PFSK-1 (cell line): ENCODE data around the gene DOK1.

Experiments used
- FOXP2 ChIP-seq: optimal IDR thresholded peaks from 2 replicates; pipeline ENCODE3; 2011; ENCODE audit warnings: borderline replicate concordance, control low read depth, inconsistent platforms; ENCODE audit not compliant: insufficient read depth; ENCODE audit errors: extremely low read length, extremely low read depth
- POLR2AphosphoS5 ChIP-seq: IDR thresholded peaks from 2 replicates; pipeline ENCODE4 v1.6.1; 2012; ENCODE audit warnings: low read depth, mild to moderate bottlenecking, control low read depth, low read length, moderate library complexity
- REST ChIP-seq, 2 experiments: IDR thresholded peaks; 2 replicates each; pipeline versions ENCODE4 v1.6.1 to v1.8.0; 2011 to 2012; ENCODE audit warnings: low read depth in 2 of 2, low read length in 2 of 2, control low read depth in 1 of 2, inconsistent platforms in 1 of 2, mild to moderate bottlenecking in 1 of 2, moderate library complexity in 1 of 2; ENCODE audit not compliant: insufficient read depth in 1 of 2
- SIN3A ChIP-seq: IDR thresholded peaks from 2 replicates; pipeline ENCODE4 v1.6.1; 2012; ENCODE audit warnings: mild to moderate bottlenecking, low read length, moderate library complexity, borderline replicate concordance; ENCODE audit not compliant: insufficient read depth
- TAF1 ChIP-seq: IDR thresholded peaks from 2 replicates; pipeline ENCODE4 v1.6.1; 2012; ENCODE audit warnings: low read length, control low read depth, borderline replicate concordance; ENCODE audit not compliant: insufficient read depth

The DOK1 gene

GRCh38 chr2:74559912-74560311 is 5.4 kb downstream of the DOK1 start:
- TF ChIP-seq SIN3A (no peak), FOXP2 (no peak), REST (IDR thresholded peaks at IDR 0.05; ENCODE audit: insufficient read depth in 1 of 2, low read depth in 2 of 2, low read length in 2 of 2) (no peak), TAF1 (no peak), POLR2AphosphoS5 (no peak)

- TF ChIP-seq POLR2AphosphoS5: no peak
- no peak for TF ChIP-seq SIN3A
- no peak for TF ChIP-seq TAF1
- TF ChIP-seq FOXP2: no peak
- TF ChIP-seq REST (IDR thresholded peaks at IDR 0.05; ENCODE audit: insufficient read depth in 1 of 2, low read depth in 2 of 2, low read length in 2 of 2): no peak
These were observed 6.1 kb downstream of the DOK1 start for GRCh38 chr2:74560591-74560990.

- no peak for TF ChIP-seq FOXP2
- no peak for TF ChIP-seq POLR2AphosphoS5
- TF ChIP-seq REST (IDR thresholded peaks at IDR 0.05; ENCODE audit: insufficient read depth in 1 of 2, low read depth in 2 of 2, low read length in 2 of 2): no peak
- TF ChIP-seq TAF1: no peak
- no peak for TF ChIP-seq SIN3A
These were observed 7.7 kb downstream of the DOK1 start for GRCh38 chr2:74562126-74562775.

GRCh38 chr2:74564222-74564621 is 9.7 kb downstream of the DOK1 start:
- TF ChIP-seq TAF1 (no peak), REST (IDR thresholded peaks at IDR 0.05; ENCODE audit: insufficient read depth in 1 of 2, low read depth in 2 of 2, low read length in 2 of 2) (no peak), FOXP2 (no peak), SIN3A (no peak), POLR2AphosphoS5 (no peak)
